DMS79 treated with DMSO at 0.1 percent for 48 hours (cell line): ENCODE data around the gene TBL1X.
"Not testable (repeated sequence)": the region's sequence is repeated elsewhere in the genome, so short reads cannot be mapped to it uniquely, and the experiment has no call there.

Experiments used
- DNase-seq: peaks from one replicate; lab custom pipeline; 2025; lab: John Stamatoyannopoulos, UW

Gene TBL1X

DNA sequence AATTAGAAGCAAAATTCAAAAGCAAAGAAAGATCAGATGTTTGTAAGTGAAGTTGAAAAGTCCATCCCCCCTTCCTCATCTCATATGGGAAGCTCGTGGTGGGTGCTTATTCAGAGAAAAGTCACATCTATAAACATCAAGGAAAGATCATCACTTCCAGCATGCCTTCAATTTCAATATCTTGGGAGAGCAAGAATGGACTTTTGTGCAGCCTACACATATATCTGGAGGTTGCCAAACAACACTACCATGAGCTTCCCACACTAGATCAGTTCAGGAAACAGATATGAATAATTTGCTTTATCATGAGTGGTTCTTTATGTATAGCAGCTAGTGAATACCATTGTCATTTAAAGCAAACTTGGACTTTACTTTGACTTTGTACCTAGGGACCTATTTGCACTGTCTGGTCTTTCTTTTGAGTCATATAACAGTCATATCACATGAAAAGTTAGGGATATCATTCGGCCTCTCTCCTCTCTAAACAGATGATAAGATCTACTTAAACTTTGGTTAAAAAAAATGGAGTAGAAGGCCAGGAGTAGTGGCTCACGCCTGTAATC is 5.6 kb upstream of the TBL1X start:
- no peak for DNase-seq

DNA sequence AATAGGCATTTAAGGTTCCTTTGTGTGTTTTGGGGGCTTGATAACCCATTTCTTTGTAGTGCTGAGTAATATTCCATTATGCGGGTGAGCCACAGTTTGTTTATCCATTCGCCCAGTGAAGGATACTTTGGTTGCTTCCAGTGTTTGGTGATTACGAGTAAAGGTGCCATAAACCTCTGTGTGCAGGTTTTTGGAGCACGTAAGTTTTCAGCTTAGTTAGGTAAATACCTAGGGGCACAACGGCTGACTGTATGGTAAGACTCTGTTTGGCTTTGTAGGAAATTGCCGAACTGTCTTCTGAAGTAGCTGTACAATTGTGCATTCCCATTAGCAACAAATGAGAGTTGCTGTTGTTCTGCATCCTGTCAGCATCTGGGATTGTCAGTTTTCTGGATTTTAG is 3.8 kb upstream of the TBL1X start:
- DNase-seq: no peak

DNA sequence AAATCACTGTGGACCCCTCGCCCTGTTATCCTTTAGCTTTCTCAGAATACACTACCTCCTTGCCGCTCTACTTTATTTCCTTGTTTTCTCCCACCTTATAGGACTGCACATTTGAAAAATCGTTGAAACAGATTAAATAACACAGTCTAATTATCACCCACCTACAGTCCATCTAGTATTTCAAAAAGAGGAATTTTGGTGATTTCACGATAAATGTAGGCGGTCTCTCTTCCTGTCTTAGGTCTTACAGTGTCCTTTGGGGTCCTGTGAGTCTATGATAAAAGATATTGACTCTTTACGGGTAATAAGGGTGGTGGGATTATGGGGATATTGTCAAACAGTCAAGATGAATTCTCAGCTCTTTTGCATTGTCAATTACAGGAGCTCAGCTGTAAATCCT is 2.4 kb upstream of the TBL1X start:
- no peak for DNase-seq

DNA sequence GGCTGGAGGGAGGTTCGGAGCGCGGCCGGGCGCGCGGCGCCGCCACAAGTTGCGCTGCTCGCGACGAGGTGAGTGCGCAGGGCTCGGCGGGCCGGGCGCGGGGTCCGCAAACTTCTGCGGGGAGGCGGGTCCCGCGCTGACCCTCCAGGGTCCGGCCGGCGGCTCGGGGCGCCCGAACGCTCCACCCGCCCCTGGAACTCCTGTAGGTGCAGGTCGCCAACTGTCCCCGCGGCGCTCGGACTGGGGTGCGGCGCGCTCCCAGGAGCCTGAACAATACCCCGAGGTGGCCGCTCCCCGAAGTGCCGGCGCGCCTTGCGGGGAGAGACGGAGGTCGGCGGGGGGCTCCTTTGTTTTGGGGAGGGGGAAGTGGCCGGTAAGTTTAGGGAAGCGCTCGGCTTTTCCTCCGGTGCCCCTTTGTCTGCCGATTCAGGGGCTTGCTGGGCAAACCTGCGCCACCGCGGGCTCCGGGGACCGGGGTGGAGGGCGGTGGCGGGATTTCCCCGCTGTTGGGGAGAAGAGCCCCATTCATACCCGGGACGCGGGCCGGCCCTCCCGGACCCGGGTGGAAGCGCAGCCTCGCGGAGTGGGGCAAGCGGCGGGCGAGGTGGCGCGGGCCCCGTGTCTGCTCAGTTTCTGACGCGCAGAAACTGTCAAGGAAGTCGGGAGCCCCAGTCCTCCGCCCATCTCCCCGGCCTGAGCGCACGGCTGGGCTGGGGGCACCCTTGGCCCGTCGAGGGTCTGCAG is 694 bp downstream of the TBL1X start:
- DNase-seq: no peak

DNA sequence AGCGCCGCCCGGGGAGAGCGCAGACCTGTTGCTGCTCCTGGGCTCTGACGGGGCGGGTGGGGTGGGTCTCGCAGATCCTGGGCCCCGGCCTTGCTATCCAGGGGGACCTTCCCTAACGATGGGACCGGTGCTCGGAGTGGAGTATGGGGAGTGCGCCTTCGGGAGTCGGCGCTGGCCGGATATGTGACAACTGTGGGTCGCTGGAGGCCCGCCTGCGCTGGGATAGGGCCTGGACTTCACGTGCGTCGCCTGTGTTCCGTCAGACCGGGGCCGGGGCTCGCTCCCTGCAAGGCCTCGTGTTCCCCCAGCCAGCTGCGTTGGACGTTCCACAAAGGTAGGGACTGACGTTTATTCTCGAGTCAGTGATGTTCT is 1.3 kb downstream of the TBL1X start:
- no peak for DNase-seq

DNA sequence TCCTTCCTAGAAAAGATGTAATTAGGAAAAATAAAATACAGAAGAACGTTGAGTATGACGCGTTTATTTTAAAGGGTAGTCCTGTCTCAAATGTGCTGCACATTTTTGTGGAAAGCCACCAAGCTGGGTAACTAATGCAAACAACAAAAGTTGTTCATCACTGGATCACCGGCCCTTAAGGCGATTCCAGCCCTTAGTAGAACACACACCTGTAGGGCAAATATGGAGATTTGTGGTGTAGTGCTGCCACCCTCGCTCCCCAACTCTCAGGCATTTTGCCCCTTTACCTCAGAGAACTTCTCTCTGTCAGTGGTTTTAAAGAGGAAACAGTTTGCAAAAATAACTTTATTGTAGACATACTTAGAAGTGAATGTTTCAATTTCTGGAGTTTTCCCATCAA is 1.9 kb downstream of the TBL1X start:
- DNase-seq: no peak

DNA sequence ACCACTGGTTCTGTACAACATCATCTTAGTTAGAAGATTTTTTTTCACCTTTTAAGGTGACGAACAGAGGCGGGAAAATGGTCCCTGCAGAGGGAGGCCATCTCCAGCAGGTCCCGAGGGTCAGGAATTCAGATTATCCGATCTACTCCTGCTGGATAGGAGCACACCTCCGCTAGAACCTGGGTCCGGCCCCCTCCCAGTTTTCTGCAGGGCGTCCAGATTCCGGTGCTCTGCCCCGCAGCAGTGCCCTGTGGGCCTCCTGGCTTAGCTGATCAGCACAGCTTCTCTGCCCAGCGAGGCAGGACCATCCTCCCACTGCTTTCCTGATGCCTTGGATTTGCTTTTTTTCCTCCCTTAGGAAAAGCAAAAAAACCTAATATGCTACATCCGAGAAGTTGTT is 2.3 kb downstream of the TBL1X start:
- DNase-seq: no peak

DNA sequence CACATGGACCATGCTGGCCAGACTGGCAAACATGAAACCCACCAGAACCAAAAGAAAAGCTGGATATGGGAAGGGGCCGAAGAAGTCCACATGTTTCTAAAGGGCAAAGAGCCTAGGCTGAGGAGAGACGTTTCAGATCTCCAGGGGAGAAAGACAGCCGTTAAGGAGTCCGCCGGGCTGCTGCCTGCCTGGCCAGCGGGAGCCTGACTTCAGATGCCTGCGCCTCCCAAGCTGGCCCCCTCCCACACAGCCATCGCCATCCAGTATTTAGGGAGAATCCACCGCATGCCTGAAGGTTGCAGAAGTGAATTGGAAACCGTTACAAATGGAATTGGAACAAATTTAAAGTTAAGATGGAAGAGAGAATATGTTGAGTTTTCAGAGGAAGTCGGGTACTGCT is 2.9 kb downstream of the TBL1X start:
- DNase-seq: no peak

DNA sequence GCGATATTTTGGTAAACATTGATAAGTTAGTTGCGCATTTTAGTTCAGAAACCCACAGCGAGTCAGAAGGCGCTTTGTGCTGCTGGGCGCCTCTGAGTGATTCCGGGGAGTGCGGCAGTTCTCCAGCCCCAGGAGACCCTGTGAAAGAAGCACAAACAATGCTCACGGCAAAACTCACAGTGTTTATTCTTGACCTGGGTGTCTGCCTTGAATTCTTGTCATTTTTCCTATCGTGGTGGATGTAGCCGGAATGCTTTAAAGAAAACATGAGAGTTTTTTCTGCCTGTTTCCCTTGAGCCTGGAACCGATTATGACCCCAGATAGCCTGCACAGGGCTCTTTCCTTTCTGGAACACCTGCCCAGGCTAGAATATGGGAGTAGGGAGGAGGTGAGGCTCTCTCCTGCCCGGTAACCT is 6.7 kb downstream of the TBL1X start:
- DNase-seq: no peak

DNA sequence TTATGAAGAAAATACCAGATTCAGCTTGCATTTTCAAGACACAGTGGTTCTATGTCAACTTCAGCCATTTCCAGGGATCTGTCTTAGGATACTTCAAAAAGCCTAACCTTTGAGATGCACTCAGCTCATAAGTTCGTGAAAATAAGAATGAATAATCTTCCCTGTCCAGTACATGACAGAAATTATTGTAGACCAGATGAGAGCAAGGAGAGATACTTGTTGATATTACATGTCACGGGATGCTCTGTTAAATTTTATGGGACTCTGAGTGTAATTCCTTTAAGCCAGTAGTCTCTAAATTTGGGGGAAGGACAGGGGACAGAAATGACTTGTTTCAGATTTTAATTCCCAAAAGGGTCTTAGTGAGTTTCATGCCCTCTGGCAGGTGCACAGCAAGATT is 8.8 kb downstream of the TBL1X start:
- no peak for DNase-seq

DNA sequence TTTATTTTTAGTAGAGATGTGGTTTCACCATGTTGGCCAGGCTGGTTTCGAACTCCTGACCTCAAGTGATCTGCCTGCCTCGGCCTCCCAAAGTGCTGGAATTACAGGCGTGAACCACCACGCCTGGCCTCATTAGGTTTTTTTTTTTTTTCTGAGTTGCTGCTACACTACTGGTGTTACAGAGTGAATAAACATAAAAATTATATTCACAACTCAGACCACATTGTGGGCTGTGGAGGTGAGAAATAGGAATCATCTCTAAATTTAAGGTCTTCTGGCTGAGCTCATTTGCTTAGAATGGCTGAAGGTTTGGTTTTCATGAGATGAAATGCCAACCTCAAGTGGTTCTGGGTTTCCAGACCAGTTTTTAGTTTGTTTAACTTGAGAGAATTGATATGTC is 10.6 kb downstream of the TBL1X start:
- DNase-seq: not testable (repeated sequence)

DNA sequence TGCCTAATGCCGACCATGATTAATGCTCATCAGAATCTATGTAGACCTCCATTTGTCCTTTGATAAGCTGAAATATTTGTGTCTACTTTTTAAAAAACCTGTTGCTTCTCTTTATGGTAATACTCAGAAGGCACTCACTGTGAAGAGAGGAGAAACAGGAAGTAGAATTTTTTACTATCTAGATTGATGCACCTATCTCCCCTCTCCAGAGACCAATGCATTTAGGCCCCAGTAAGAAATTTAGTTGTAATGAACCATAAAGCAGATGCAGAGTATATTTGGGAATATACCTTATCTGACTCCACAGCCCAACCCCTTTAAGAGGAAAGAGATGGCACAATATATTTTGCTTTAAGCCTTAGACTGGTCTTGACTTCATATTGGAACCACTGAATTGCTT is 11.1 kb downstream of the TBL1X start:
- no peak for DNase-seq

DNA sequence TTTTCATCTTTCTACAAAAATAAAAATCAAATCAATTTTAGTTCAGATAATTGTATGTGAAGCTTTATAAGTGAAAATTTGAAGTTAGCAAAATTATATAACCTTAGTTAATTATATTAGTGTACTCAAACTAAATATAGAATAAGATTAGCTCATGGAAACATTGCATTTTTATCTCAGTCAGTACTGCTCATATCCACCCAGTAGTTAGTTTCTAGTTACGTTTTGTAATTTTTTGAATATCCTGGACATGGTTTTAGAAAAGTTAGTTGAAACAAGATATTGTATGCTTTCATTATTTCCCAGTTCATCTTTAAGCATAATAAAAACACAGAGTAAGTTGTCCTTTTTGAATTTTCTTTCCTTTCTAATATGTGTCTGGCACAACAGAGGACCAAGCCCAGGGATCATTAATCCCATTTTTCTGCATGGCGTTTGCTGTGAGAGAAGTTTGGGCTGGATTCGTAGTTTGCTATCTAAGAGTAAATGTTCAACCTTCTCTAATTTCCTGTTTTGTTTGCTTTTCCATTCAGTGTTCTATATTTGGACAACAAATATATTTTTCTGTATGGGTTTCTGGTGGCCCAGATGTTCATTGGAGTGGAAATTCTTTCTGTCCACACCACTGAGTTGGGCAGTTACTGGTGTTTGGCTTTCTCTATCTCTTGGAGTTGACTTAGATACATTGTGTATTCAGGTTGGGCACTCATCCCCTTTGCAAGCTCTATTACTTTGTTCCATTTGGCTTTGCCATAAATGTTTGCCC is 12.1 kb downstream of the TBL1X start:
- no peak for DNase-seq

DNA sequence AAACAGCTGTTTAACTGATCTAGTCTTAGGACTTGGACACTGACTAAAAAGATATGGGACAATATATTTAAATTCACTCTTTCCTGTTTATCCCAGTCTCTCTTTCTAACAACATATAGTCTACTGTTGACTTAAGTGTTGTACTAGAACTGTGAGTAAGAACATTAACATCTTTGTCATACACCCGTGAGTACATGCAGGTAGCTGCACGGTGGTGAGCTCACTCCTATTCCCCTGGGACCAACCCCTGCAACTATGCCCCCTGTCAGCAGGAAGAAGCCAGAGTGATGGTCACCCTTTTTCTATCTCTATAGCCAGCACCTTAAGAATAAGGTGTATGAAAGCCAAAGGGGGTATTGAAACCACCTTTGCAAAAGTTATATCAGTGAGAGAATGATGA is 17.6 kb downstream of the TBL1X start:
- DNase-seq: no peak

DNA sequence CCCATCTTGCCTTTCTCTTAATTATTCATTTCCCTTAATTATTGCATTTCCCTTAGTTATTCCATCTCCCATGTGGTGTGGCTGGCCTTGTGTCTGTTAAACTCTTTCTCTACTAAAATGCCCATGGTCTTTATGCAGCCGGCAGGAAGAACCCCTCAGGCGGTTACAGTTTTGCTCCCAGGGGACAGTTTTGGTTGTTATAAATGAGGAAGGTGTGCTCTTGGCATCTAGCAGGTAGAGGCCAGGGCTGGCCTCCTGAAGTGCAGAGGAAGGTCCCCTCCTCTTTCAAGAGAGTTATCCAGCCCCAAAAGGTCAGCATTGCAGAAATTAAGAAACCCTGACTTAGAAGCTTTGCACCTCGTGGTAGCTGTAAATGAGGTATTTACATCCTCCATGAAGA is 18.0 kb downstream of the TBL1X start:
- DNase-seq: no peak

DNA sequence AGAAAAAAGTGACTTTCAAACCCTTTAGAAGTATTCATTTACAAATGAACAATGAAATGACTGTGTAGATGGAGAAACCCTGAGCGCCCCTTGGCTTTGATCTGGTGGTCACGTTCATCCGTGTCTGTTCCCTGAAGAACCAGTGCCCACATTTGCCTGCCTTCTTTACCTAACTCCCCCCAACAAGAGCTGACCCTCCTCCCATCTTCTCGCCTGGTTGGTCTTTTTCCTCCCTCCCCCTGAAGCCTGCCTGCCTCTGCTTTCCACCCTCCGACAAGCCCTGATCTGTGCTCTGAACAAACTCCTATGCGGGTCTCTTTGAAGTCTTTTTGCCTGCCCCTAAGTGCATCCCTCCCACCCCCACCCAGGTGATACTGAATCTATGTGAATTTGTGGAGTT is 18.5 kb downstream of the TBL1X start:
- no peak for DNase-seq

DNA sequence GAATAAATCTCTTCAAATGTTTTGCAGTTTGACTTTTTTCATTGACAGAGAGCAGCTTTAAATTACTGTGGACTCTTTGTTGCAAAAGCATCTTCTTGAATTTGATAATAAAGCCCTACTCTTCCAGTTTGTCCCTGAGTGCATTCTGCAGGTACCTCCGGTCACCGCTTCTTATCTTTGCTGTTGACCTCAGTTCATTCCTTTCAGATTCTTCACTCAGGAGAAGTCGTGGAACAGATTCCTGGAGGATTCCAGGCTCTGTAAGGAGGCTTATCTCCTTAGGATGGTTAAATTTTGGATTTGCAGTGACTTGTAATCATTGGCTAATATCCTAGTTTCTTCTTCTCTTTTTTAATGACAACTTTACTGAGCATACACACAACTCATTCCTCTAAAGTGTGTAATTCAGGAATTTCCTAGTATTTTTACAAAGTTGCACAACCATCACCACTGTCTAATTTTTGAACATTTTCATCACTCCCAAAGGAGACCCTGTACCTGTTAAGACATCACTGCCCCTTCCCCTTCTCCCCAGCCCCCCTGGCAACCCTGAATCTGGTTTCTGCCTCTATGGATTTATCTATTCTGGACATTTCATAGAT is 22.0 kb downstream of the TBL1X start:
- no peak for DNase-seq

DNA sequence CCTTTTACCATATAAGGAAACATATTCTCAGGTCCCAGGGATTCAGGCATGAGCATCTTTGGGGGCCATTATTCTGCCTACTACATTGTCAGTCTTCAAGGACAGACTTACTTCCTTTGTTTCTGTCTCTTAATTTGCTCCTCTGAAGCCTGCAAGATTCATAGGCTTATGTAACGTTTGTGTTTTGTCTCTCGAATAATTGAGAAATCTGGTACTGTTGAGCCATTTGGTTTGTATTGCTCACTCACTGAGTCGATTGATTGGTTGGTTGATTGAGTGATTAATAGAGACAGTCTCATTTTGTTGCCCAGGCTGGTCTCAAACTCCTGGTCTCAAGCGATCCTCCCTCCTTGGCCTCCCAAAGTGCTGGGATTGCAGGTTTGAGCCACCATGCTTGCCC is 23.7 kb downstream of the TBL1X start:
- no peak for DNase-seq

DNA sequence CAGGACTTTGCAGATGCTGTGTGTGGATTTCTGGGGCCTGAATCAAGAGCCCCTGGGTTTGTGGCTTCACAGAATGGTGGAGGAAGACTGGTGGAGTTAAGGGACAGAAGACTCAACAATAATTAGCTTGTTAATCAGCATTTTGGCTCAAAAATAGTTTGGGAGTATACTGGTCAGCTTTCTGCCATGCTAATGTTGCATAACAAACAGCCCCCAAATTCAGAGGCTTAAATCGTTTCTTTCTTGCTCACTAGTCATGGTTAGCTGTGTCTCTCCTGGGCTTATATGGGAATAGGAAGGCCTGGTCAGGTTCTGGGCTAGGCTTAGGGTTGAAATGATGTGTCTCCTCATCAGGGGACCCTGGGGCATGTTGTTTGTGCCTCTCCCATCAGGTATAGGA is 24.4 kb downstream of the TBL1X start:
- DNase-seq: no peak

DNA sequence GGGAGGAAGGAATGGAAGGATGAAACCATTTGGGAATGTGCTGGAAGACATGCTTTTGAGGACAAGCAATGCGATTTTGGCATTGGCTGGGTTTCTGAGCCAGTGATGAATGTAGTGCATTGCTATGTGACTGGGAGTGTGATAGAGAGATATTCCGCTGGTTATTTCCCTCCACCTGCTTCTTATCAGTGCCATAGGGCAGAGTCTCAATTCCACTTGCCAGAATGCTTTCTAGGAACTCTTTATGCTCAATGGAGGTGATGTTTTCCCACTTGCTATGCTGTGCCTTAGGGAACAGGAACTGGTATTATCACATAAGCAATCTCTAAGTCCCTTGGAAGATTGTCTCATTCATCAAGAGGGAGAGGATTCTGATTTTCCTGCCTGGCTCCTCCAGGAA is 28.0 kb downstream of the TBL1X start:
- DNase-seq: no peak

DNA sequence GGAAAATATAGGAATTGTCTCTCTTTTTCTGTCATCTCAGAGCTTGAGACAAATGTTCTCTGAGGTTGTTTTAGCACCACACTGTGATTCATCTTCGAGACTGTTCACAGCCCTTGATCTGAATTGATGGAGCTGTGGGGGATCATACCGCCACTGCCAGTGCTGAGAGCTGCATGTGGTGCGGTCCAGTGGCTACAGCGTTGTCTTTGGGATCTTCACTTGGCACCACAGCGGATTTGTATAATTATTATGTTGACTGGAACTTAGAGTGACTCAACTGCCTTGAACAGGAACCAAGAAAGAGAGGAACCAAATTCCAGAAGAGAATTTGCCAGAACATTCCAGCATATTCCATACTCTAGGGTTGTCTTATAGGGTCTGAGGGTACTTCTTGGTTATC is 29.1 kb downstream of the TBL1X start:
- no peak for DNase-seq

DNA sequence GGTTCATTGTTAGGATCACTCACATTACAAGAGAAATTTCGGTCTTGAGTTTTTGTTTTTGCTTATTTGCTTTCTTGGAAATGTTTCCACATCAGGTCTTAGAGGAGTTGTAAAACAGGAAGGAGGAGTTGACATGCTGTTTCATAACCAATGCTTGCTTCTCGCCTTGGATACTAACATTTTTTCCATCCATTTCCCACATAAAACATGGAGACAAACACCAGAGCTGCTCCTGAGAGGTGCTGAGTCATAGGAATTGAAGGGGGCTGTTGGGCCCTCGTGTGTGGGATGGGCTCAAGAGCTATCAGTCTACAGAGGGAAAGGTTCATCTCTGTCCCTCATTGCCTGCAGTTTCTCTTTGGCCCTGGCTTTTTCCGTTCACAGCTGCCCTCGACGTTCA is 29.9 kb downstream of the TBL1X start:
- DNase-seq: no peak

DNA sequence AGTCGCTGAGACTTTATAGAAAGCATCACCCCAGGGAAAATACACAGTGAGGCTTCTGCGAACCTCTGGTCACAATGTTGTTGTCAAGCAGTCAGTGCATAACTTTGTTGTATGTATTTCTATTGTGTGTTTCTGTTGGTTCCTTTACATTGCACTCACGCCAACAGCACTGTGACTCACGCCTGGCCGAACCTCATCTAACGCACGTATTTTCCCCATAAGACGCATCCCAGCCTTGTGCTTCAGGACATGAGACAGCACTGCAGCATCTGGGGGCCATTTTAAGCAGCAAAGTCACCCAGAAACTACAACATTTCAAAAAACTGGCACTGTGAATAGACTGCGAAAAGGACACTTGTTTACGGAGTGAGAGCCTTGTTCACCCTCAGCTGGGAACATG is 30.6 kb downstream of the TBL1X start:
- DNase-seq: no peak
